Measurements from ENCODE around the gene GDPD1. TPM values are rescaled to one million over a fixed set of nuclear protein-coding genes. Genes with fewer than 3 reads are reported as not detected.

Gene GDPD1
- total RNA-seq, 1 experiment from 2014 or later, result 2.6 TPM

- H3K9me3 Mint-ChIP-seq, result no peaks in the 10 kb centered on the region
These were observed 26.9 kb upstream of the GDPD1 start for GRCh38 chr17:59193336-59193862.

More at GRCh38 chr17:59193336-59193862, 26.9 kb upstream of the GDPD1 start:
- Histone ChIP-seq H3K79me1 (ENCODE audit: insufficient read depth, low read depth, low read length, poor library complexity, severe bottlenecking) (no peaks in the 10 kb centered on the region), H3K23me2 (ENCODE audit: insufficient read length, low read depth, low read length, poor library complexity, severe bottlenecking) (no peaks in the 10 kb centered on the region), H4K5ac (ENCODE audit: insufficient read length, low read depth, low read length) (no peak overlapping the region), H2BK5ac (ENCODE audit: insufficient read length, low read length) (no peak overlapping the region), H3K9ac (ENCODE audit: extremely low read depth, insufficient read length, low read length) (no peak overlapping the region), H3K79me2 (ENCODE audit: insufficient read depth, low read length) (no peaks in the 10 kb centered on the region), H3K27ac (ENCODE audit: insufficient read length, low read depth, low read length) (no peak overlapping the region), H2BK15ac (ENCODE audit: low read depth, low read length) (no peak overlapping the region), H3K4me1 (ENCODE audit: insufficient read depth, low read length) (no peaks in the 10 kb centered on the region), H2BK12ac (ENCODE audit: insufficient read length, low read depth, low read length) (no peak overlapping the region), H3K56ac (ENCODE audit: insufficient read length, low read depth, low read length) (no peak overlapping the region), H4K20me1 (ENCODE audit: control insufficient read depth, insufficient read depth, insufficient read length) (no peaks in the 10 kb centered on the region), H3T11ph (ENCODE audit: low read length) (no peak overlapping the region), H4K91ac (ENCODE audit: insufficient read length, low read depth, low read length) (no peak overlapping the region), H3K9me3 (ENCODE audit: control insufficient read depth, low read depth, low read length) (no peaks in the 10 kb centered on the region), H3K4me2 (ENCODE audit: insufficient read depth, insufficient read length, low read length) (no peak overlapping the region), H2AFZ (ENCODE audit: low read length) (no peak overlapping the region), H2BK120ac (ENCODE audit: low read depth, low read length, poor library complexity, severe bottlenecking) (no peak overlapping the region), H3K18ac (ENCODE audit: insufficient read length, low read depth, low read length) (no peak overlapping the region), H3K4ac (ENCODE audit: low read depth, low read length) (no peak overlapping the region), H3K27me3 (ENCODE audit: insufficient read depth, low read length) (no peaks in the 10 kb centered on the region), H2AK5ac (ENCODE audit: insufficient read length, low read length) (no peak overlapping the region), H3K23ac (ENCODE audit: insufficient read length, low read depth, low read length) (no peak overlapping the region), H2BK20ac (ENCODE audit: low read depth, low read length, poor library complexity, severe bottlenecking) (no peak overlapping the region), H4K8ac (replicated peaks; ENCODE audit: insufficient read length, low read depth, low read length) (no peak overlapping the region), H3K14ac (ENCODE audit: insufficient read depth, low read length) (no peak overlapping the region)
- WGBS (ENCODE audit: extremely low coverage, insufficient read length, low lambda C conversion rate), result no CpG with 5 or more reads among the region's 3 CpGs
- no peak for TF ChIP-seq CTCF (conservative IDR thresholded peaks at IDR 0.05)
- no peak overlapping the region for H3K4me3 Mint-ChIP-seq
- H3K36me3 Mint-ChIP-seq (ENCODE audit: insufficient read depth in 1 of 3, low read depth in 3 of 3), result peaks cover 22 to 79% (median 69%) of the 10 kb centered on the region in 3 experiments; a peak in 6 of 7 replicates
- DNase-seq, result no peak
- H3K27me3 Mint-ChIP-seq (ENCODE audit: low read depth), result no peaks in the 10 kb centered on the region
- H3K4me1 Mint-ChIP-seq, result no peaks in the 10 kb centered on the region
- no peak overlapping the region for H3K27ac Mint-ChIP-seq
